Thyroid gland (tissue), 4 donors: ENCODE data around the gene RNF212B.
"Not testable (repeated sequence)": the region's sequence is repeated elsewhere in the genome, so short reads cannot be mapped to it uniquely, and the experiment has no call there.

Experiments
- CTCF ChIP-seq, 6 experiments: fragments of 200-600 bp in 3 of 6; fragments of 450-650 bp in 3 of 6; sonication (generic) in 3 of 6; IDR thresholded peaks; one replicate each; pipeline ENCODE4 v1.5.1; 2016 to 2019; ENCODE audit warnings: antibody characterized with exemption in 6 of 6, mild to moderate bottlenecking in 2 of 6, inconsistent platforms in 1 of 6, moderate library complexity in 1 of 6
- POLR2A ChIP-seq, 2 donors: fragments of 450-650 bp; IDR thresholded peaks; one replicate each; pipeline ENCODE4 v1.6.1; 2017; ENCODE audit warnings: antibody characterized with exemption in 2 of 2, mild to moderate bottlenecking in 2 of 2, moderate library complexity in 1 of 2

- TF ChIP-seq CTCF, POLR2A (IDR thresholded peaks at IDR 0.05): not testable (repeated sequence)
Measured at GRCh38 chr14:23232241-23232808, 5.4 kb upstream of the RNF212B start.
